ENCODE measurements around the gene NANS.
"Not testable (repeated sequence)": the region's sequence is repeated elsewhere in the genome, so short reads cannot be mapped to it uniquely, and the experiment has no call there.

Gene NANS

DNA sequence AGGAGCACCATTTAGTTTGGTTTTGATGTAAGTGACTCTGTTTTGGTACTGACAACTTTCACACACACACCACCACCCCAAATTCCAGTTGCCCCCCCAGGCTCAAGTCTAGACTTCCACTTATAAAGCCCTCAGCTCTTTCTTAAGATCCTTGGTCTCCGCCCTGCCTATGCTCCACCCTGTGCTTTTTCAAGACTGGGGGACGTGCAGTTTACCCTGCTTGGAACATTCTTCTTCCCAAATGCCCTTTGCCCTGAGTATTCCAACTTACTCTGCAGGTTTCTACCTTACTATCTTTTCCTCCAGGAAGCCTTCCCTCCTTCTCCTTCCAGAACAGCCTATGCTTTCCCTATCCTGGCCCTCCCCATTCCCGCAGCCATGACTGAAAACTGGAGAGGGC lies 63.9 kb downstream of the NANS start:
- TF ChIP-seq, protein P1, sequence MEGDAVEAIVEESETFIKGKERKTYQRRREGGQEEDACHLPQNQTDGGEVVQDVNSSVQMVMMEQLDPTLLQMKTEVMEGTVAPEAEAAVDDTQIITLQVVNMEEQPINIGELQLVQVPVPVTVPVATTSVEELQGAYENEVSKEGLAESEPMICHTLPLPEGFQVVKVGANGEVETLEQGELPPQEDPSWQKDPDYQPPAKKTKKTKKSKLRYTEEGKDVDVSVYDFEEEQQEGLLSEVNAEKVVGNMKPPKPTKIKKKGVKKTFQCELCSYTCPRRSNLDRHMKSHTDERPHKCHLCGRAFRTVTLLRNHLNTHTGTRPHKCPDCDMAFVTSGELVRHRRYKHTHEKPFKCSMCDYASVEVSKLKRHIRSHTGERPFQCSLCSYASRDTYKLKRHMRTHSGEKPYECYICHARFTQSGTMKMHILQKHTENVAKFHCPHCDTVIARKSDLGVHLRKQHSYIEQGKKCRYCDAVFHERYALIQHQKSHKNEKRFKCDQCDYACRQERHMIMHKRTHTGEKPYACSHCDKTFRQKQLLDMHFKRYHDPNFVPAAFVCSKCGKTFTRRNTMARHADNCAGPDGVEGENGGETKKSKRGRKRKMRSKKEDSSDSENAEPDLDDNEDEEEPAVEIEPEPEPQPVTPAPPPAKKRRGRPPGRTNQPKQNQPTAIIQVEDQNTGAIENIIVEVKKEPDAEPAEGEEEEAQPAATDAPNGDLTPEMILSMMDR (IDR thresholded peaks at IDR 0.05; ENCODE audit: low read depth, low read length): no peak
- H3K36me3 ChIP-seq: peaks cover 19% of the 10 kb centered on the region
- DNase-seq: no peak
- H3K9me3 ChIP-seq (ENCODE audit: severe bottlenecking): no peaks in the 10 kb centered on the region
- H3K27me3 ChIP-seq (ENCODE audit: insufficient read depth, low read depth, severe bottlenecking): no peaks in the 10 kb centered on the region
- H3K4me3 ChIP-seq (ENCODE audit: low read depth, low read length): no peak overlapping the region
- H3K27ac ChIP-seq: no peak overlapping the region

- TF ChIP-seq, protein P1 (IDR thresholded peaks at IDR 0.05; ENCODE audit: low read depth, low read length): no peak
- no peaks in the 10 kb centered on the region for H3K27me3 ChIP-seq (ENCODE audit: insufficient read depth, low read depth, severe bottlenecking)
- no peak overlapping the region for H3K4me3 ChIP-seq (ENCODE audit: low read depth, low read length)
- DNase-seq: no peak
- H3K9me3 ChIP-seq (ENCODE audit: severe bottlenecking): no peaks in the 10 kb centered on the region
- H3K27ac ChIP-seq: no peak overlapping the region
- H3K36me3 ChIP-seq: peaks cover 19% of the 10 kb centered on the region
These were observed 64.5 kb downstream of the NANS start for GRCh38 chr9:98121058-98121457.

- not testable (repeated sequence) for H3K27ac ChIP-seq; DNase-seq; H3K27me3 ChIP-seq (ENCODE audit: insufficient read depth, low read depth, severe bottlenecking); H3K9me3 ChIP-seq (ENCODE audit: severe bottlenecking); H3K4me3 ChIP-seq (ENCODE audit: low read depth, low read length)
- peaks cover 44% of the 10 kb centered on the region for H3K36me3 ChIP-seq
These were observed 67.6 kb downstream of the NANS start for GRCh38 chr9:98124091-98124490.

- TF ChIP-seq, protein P1 (IDR thresholded peaks at IDR 0.05; ENCODE audit: low read depth, low read length): no peak
- no peak for DNase-seq
- no peaks in the 10 kb centered on the region for H3K9me3 ChIP-seq (ENCODE audit: severe bottlenecking)
- no peak overlapping the region for H3K27ac ChIP-seq
- H3K27me3 ChIP-seq (ENCODE audit: insufficient read depth, low read depth, severe bottlenecking): no peaks in the 10 kb centered on the region
- H3K36me3 ChIP-seq: peaks cover 51% of the 10 kb centered on the region
- H3K4me3 ChIP-seq (ENCODE audit: low read depth, low read length): no peak overlapping the region
These were observed 68.3 kb downstream of the NANS start for GRCh38 chr9:98124637-98125426.

DNA sequence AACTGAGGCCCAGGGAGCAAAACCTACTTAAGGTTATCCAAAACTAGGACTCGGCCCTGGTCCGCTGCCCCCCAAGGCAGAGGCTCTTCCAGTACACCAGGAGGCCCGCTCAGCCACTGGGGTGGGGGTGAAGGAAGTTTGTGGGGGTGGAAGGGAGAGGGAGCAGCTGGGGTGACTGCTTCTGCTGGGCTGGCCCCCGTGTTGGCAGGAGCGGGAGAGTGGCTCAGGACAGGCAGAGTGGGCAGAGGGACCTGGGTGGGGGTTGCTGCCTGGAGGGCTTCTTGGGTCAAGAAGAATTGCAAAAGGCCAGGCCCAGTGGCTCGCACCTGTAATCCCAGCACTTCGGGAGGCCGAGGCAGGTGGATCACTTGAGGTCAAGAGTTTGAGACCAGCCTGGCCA lies 70.7 kb downstream of the NANS start:
- no peak for DNase-seq
- H3K9me3 ChIP-seq (ENCODE audit: severe bottlenecking): no peaks in the 10 kb centered on the region
- peaks cover 67% of the 10 kb centered on the region for H3K36me3 ChIP-seq
- no peak overlapping the region for H3K4me3 ChIP-seq (ENCODE audit: low read depth, low read length)
- no peaks in the 10 kb centered on the region for H3K27me3 ChIP-seq (ENCODE audit: insufficient read depth, low read depth, severe bottlenecking)
- H3K27ac ChIP-seq: no peak overlapping the region
- TF ChIP-seq, protein P1 (IDR thresholded peaks at IDR 0.05; ENCODE audit: low read depth, low read length): no peak

DNA sequence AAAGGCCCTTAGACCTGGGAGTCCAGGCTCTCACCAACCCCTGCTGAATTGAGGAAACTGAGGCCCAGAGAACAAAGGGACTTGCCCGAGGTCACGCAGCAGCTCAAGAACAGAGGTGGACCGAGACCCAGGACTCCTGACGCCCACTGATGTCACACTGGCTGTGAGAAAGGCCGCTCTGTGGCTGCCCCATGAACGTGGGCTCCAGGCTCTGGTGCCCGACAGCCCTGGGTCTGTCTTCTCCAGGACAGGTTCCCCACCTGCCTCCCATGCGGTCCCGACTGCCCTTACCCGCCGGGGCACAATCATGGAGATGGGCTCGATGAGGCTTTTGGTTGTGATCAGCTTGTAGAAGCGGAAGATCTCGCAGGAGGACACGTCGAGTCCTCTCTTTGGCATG lies 71.8 kb downstream of the NANS start:
- DNase-seq: no peak
- no peak overlapping the region for H3K4me3 ChIP-seq (ENCODE audit: low read depth, low read length)
- H3K36me3 ChIP-seq: peaks cover 75% of the 10 kb centered on the region
- H3K27ac ChIP-seq: no peak overlapping the region
- TF ChIP-seq, protein P1 (IDR thresholded peaks at IDR 0.05; ENCODE audit: low read depth, low read length): no peak
- H3K27me3 ChIP-seq (ENCODE audit: insufficient read depth, low read depth, severe bottlenecking): no peaks in the 10 kb centered on the region
- no peaks in the 10 kb centered on the region for H3K9me3 ChIP-seq (ENCODE audit: severe bottlenecking)
